Measurements from ENCODE around the gene TPPP2.
A peak's percentile ranks its signal among the peaks of the same experiment; 100 is the strongest.

Gene TPPP2

GRCh38 chr14:21068521-21069387 is 38.7 kb downstream of the TPPP2 start:
- H3K18ac ChIP-seq (ENCODE audit: low read length) = peak overlapping the region; percentile 18
- no peak overlapping the region for H3K4ac ChIP-seq (ENCODE audit: low read depth, low read length)
- H3K27ac ChIP-seq (ENCODE audit: low read depth, low read length) = no peak overlapping the region
- H3K36me3 ChIP-seq (ENCODE audit: control insufficient read depth in 1 of 2, insufficient read depth in 2 of 2, low read length in 2 of 2) = peaks cover 7 to 10% of the 10 kb centered on the region in 2 experiments
- H2AK5ac ChIP-seq (ENCODE audit: low read length) = no peak overlapping the region
- H3K4me1 ChIP-seq (ENCODE audit: control insufficient read depth in 1 of 2, insufficient read depth in 2 of 2, low read length in 2 of 2) = peaks cover 15 to 18% of the 10 kb centered on the region in 2 experiments
- peak overlapping the region; percentile 25 for H2BK12ac ChIP-seq (ENCODE audit: low read length)
- peak; percentile 46 to 72 for DNase-seq
- no CpG with 5 or more reads among the region's 45 CpGs for WGBS (ENCODE audit: extremely low coverage, insufficient coverage, insufficient read length)
- H4K12ac ChIP-seq (ENCODE audit: low read depth, low read length) = no peak overlapping the region
- peak overlapping the region; percentile 20 for H2BK120ac ChIP-seq (ENCODE audit: insufficient read depth, low read length, poor library complexity)
- H4K91ac ChIP-seq (ENCODE audit: low read depth, low read length) = peak overlapping the region; percentile 94
- peak overlapping the region; percentile 22 for H3K14ac ChIP-seq (ENCODE audit: low read length)
- H4K8ac ChIP-seq (ENCODE audit: low read depth, low read length) = peak overlapping the region; percentile 77
- H3K79me2 ChIP-seq (ENCODE audit: control insufficient read depth, insufficient read depth, low read length, poor library complexity) = peaks cover 10% of the 10 kb centered on the region
- no peaks in the 10 kb centered on the region for H3K27me3 ChIP-seq (ENCODE audit: insufficient read depth, low read length)
- no peak overlapping the region for H3K23ac ChIP-seq (ENCODE audit: low read length)
- H3K4me2 ChIP-seq (ENCODE audit: low read length) = peak overlapping the region; percentile 97
- H2AFZ ChIP-seq (ENCODE audit: insufficient read depth, low read length, poor library complexity) = no peak overlapping the region
- peak overlapping the region; percentile 1 for H3K9ac ChIP-seq (ENCODE audit: low read length)
- peaks cover 24% of the 10 kb centered on the region for H3K79me1 ChIP-seq (ENCODE audit: low read length)
- no peaks in the 10 kb centered on the region for H3K9me3 ChIP-seq (ENCODE audit: insufficient read depth, low read depth, low read length)
- H3K4me3 ChIP-seq (ENCODE audit: low read depth, low read length) = no peak overlapping the region
- H2BK5ac ChIP-seq (ENCODE audit: low read depth, low read length, poor library complexity) = no peak overlapping the region

- peak in 1 of 2 donors; percentile 47 for DNase-seq
- Histone ChIP-seq H2BK12ac (ENCODE audit: low read length) (peak overlapping the region; percentile 73), H2BK5ac (ENCODE audit: low read depth, low read length, poor library complexity) (peak overlapping the region; percentile 19), H3K4me3 (ENCODE audit: low read depth, low read length) (peak overlapping the region; percentile 82), H3K4me1 (ENCODE audit: control insufficient read depth in 1 of 2, insufficient read depth in 2 of 2, low read length in 2 of 2) (peaks cover 15 to 18% of the 10 kb centered on the region in 2 experiments), H3K27ac (ENCODE audit: low read depth, low read length) (peak overlapping the region; percentile 35), H3K27me3 (ENCODE audit: insufficient read depth, low read length) (no peaks in the 10 kb centered on the region), H3K79me1 (ENCODE audit: low read length) (peaks cover 24% of the 10 kb centered on the region), H3K9ac (ENCODE audit: low read length) (peak overlapping the region; percentile 45), H2AK5ac (ENCODE audit: low read length) (peak overlapping the region; percentile 77), H4K8ac (ENCODE audit: low read depth, low read length) (peak overlapping the region; percentile 77), H3K9me3 (ENCODE audit: insufficient read depth, low read depth, low read length) (no peaks in the 10 kb centered on the region), H3K4ac (ENCODE audit: low read depth, low read length) (peak overlapping the region; percentile 3), H2BK120ac (ENCODE audit: insufficient read depth, low read length, poor library complexity) (peak overlapping the region; percentile 20), H4K91ac (ENCODE audit: low read depth, low read length) (peak overlapping the region; percentile 94), H3K14ac (ENCODE audit: low read length) (peak overlapping the region; percentile 87), H3K79me2 (ENCODE audit: control insufficient read depth, insufficient read depth, low read length, poor library complexity) (peaks cover 10% of the 10 kb centered on the region), H3K18ac (ENCODE audit: low read length) (peak overlapping the region; percentile 85), H3K4me2 (ENCODE audit: low read length) (peak overlapping the region; percentile 97), H3K36me3 (ENCODE audit: control insufficient read depth in 1 of 2, insufficient read depth in 2 of 2, low read length in 2 of 2) (peaks cover 15 to 17% of the 10 kb centered on the region in 2 experiments), H3K23ac (ENCODE audit: low read length) (no peak overlapping the region), H2AFZ (ENCODE audit: insufficient read depth, low read length, poor library complexity) (no peak overlapping the region), H4K12ac (ENCODE audit: low read depth, low read length) (peak overlapping the region; percentile 3)
- no CpG with 5 or more reads among the region's 40 CpGs for WGBS (ENCODE audit: extremely low coverage, insufficient coverage, insufficient read length)
Observed at GRCh38 chr14:21069388-21070082, 39.5 kb downstream of the TPPP2 start.

- Histone ChIP-seq H3K36me3 (ENCODE audit: control insufficient read depth in 1 of 2, insufficient read depth in 2 of 2, low read length in 2 of 2) (peaks cover 21 to 23% of the 10 kb centered on the region in 2 experiments), H4K91ac (ENCODE audit: low read depth, low read length) (peak within 1 kb of the TSS; percentile 99), H3K4ac (ENCODE audit: low read depth, low read length) (peak within 1 kb of the TSS; percentile 77), H3K79me2 (ENCODE audit: control insufficient read depth, insufficient read depth, low read length, poor library complexity) (peaks cover 10% of the 10 kb centered on the region), H2AFZ (ENCODE audit: insufficient read depth, low read length, poor library complexity) (peak within 1 kb of the TSS; percentile 82), H3K9ac (ENCODE audit: low read length) (peak within 1 kb of the TSS; percentile 87), H2BK120ac (ENCODE audit: insufficient read depth, low read length, poor library complexity) (peak within 1 kb of the TSS; percentile 96), H3K27ac (ENCODE audit: low read depth, low read length) (peak within 1 kb of the TSS; percentile 99), H3K4me2 (ENCODE audit: low read length) (peak within 1 kb of the TSS; percentile 97), H4K12ac (ENCODE audit: low read depth, low read length) (peak within 1 kb of the TSS; percentile 84), H4K8ac (ENCODE audit: low read depth, low read length) (peak within 1 kb of the TSS; percentile 91), H3K18ac (ENCODE audit: low read length) (peak within 1 kb of the TSS; percentile 88), H3K14ac (ENCODE audit: low read length) (peak within 1 kb of the TSS; percentile 91), H2AK5ac (ENCODE audit: low read length) (peak within 1 kb of the TSS; percentile 95), H2BK5ac (ENCODE audit: low read depth, low read length, poor library complexity) (peak within 1 kb of the TSS; percentile 96), H2BK12ac (ENCODE audit: low read length) (peak within 1 kb of the TSS; percentile 81), H3K79me1 (ENCODE audit: low read length) (peaks cover 24% of the 10 kb centered on the region), H3K4me3 (ENCODE audit: low read depth, low read length) (peak within 1 kb of the TSS; percentile 82), H3K9me3 (ENCODE audit: insufficient read depth, low read depth, low read length) (no peaks in the 10 kb centered on the region), H3K23ac (ENCODE audit: low read length) (peak within 1 kb of the TSS; percentile 23), H3K4me1 (ENCODE audit: control insufficient read depth in 1 of 2, insufficient read depth in 2 of 2, low read length in 2 of 2) (peaks cover 15 to 18% of the 10 kb centered on the region in 2 experiments), H3K27me3 (ENCODE audit: insufficient read depth, low read length) (no peaks in the 10 kb centered on the region)
- no CpG with 5 or more reads among the region's 63 CpGs for WGBS (ENCODE audit: extremely low coverage, insufficient coverage, insufficient read length)
- peak; percentile 29 to 69 for DNase-seq
Observed at GRCh38 chr14:21070083-21070609, 40.1 kb downstream of the TPPP2 start, which contains the start of gene ARHGEF40. TSS of gene ARHGEF40 (plus strand) at chr14:21070304. CDS start at chr14:21070397, 93 bp downstream.

GRCh38 chr14:21070610-21071224 is 40.7 kb downstream of the TPPP2 start:
- WGBS (ENCODE audit: extremely low coverage, insufficient coverage, insufficient read length) = no CpG with 5 or more reads among the region's 23 CpGs
- no peaks in the 10 kb centered on the region for H3K9me3 ChIP-seq (ENCODE audit: insufficient read depth, low read depth, low read length)
- H2BK5ac ChIP-seq (ENCODE audit: low read depth, low read length, poor library complexity) = peak overlapping the region; percentile 96
- peak overlapping the region; percentile 82 for H3K4me3 ChIP-seq (ENCODE audit: low read depth, low read length)
- peak overlapping the region; percentile 99 for H3K27ac ChIP-seq (ENCODE audit: low read depth, low read length)
- peak overlapping the region; percentile 91 for H3K14ac ChIP-seq (ENCODE audit: low read length)
- H3K79me2 ChIP-seq (ENCODE audit: control insufficient read depth, insufficient read depth, low read length, poor library complexity) = peaks cover 10% of the 10 kb centered on the region
- peak overlapping the region; percentile 97 for H3K4me2 ChIP-seq (ENCODE audit: low read length)
- peak overlapping the region; percentile 77 for H3K4ac ChIP-seq (ENCODE audit: low read depth, low read length)
- peaks cover 26 to 29% of the 10 kb centered on the region in 2 experiments for H3K36me3 ChIP-seq (ENCODE audit: control insufficient read depth in 1 of 2, insufficient read depth in 2 of 2, low read length in 2 of 2)
- peak overlapping the region; percentile 91 for H4K8ac ChIP-seq (ENCODE audit: low read depth, low read length)
- H3K4me1 ChIP-seq (ENCODE audit: control insufficient read depth in 1 of 2, insufficient read depth in 2 of 2, low read length in 2 of 2) = peaks cover 15 to 18% of the 10 kb centered on the region in 2 experiments
- peak overlapping the region; percentile 82 for H2AFZ ChIP-seq (ENCODE audit: insufficient read depth, low read length, poor library complexity)
- H3K18ac ChIP-seq (ENCODE audit: low read length) = peak overlapping the region; percentile 88
- peaks cover 24% of the 10 kb centered on the region for H3K79me1 ChIP-seq (ENCODE audit: low read length)
- DNase-seq = peak in 1 of 2 donors; percentile 35
- H4K12ac ChIP-seq (ENCODE audit: low read depth, low read length) = peak overlapping the region; percentile 84
- H3K23ac ChIP-seq (ENCODE audit: low read length) = peak overlapping the region; percentile 23
- H3K9ac ChIP-seq (ENCODE audit: low read length) = peak overlapping the region; percentile 87
- H2BK12ac ChIP-seq (ENCODE audit: low read length) = peak overlapping the region; percentile 61
- no peaks in the 10 kb centered on the region for H3K27me3 ChIP-seq (ENCODE audit: insufficient read depth, low read length)
- peak overlapping the region; percentile 99 for H4K91ac ChIP-seq (ENCODE audit: low read depth, low read length)
- peak overlapping the region; percentile 31 for H2AK5ac ChIP-seq (ENCODE audit: low read length)
- H2BK120ac ChIP-seq (ENCODE audit: insufficient read depth, low read length, poor library complexity) = peak overlapping the region; percentile 96

Data from trophoblast cell (in vitro differentiated cells and primary cell).